CD4-positive, alpha-beta T cell treated with Interleukin-1 beta for 1 hour (primary cell): ENCODE measurements around the gene TNIP1.

Experiments
- DNase-seq, 2 donors: peaks; one replicate each; pipeline ENCODE4 v3.0.0-alpha.2; 2020 to 2022

Gene TNIP1

GRCh38 chr5:151081431-151082281 lies 822 bp upstream of the TNIP1 start:
- no peak for DNase-seq

- peak in 1 of 2 donors; percentile 39 for DNase-seq
Measured at GRCh38 chr5:151079838-151080612, 809 bp downstream of the TNIP1 start.

GRCh38 chr5:151078490-151079262 lies 2.2 kb downstream of the TNIP1 start:
- DNase-seq: peak; percentile 61 to 69

DNA sequence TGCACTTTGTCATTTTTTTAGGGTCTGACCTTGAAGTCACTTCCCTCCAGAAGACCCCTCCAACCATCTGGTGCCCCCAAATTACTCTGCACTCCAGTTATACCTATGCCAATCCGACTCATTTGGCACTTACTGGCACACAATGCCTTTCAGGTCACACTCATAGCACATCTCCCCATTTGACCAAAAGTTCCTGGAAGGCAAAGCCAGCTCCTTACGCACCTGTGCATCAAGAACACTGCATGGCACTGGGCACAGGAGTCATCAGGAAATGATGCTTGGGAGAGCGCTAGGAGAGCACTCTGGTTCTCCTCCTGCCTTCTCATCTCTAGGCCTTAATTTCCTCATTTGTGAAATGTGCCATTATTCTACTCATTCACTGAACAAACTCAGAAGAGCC lies 2.9 kb downstream of the TNIP1 start:
- no peak for DNase-seq

GRCh38 chr5:151077419-151077818 lies 3.4 kb downstream of the TNIP1 start:
- DNase-seq: no peak

DNA sequence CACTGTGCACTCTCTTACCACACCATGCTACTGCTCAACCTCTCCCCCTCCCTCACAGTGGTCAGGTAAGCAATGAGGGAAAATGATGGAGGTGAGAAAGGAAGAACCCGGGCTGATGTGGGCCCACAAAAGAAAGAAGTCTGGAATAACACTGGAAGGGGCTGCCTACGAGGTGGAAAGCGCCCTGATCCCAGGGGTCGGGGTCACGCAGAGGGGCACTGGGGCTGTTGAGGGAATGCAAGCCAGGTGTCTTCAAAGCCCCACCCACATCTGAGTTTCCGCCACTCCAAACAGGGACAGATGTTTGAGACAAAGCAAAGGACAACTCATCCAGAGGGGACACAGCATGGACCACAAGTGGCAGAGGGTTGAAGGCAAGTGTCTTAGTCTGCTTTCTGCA lies 4.2 kb downstream of the TNIP1 start:
- no peak for DNase-seq

DNA sequence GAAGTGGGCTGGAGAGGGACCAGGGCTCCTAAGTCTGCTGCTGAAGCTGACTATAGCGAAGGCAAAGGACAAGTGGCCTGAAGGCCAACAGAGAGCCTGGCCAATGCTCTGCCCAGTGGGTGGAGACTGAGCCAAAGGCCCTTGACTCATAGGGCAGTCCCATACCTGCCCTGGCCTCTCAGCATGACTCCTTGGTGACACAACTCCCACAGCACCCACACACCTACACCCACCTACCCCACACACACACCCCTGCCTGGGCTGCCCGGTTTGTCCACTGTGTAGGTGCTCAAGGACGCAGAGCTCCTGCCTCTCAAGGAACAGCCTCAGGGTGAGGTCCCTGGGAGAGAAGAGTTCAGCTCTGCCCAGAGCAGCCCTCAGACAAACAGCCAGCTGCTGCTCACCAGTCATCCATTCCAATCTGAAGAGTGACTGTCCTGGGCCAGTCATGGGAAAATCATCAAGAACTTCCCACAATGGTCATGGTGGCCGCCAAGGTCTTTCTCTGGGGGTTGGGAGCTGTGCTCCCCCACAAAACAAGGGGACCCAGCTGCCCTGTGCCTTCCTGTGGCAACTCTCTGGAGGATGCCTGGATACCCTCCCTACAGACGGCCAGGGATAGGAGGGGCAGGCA lies 5.0 kb downstream of the TNIP1 start:
- DNase-seq: no peak

- DNase-seq: no peak
Measured at GRCh38 chr5:151074557-151074956, 6.3 kb downstream of the TNIP1 start.

GRCh38 chr5:151073280-151073679 lies 7.6 kb downstream of the TNIP1 start:
- DNase-seq: no peak

GRCh38 chr5:151072630-151073025 lies 8.2 kb downstream of the TNIP1 start:
- DNase-seq: no peak

- no peak for DNase-seq
Measured at GRCh38 chr5:151071848-151072629, 8.8 kb downstream of the TNIP1 start.

DNA sequence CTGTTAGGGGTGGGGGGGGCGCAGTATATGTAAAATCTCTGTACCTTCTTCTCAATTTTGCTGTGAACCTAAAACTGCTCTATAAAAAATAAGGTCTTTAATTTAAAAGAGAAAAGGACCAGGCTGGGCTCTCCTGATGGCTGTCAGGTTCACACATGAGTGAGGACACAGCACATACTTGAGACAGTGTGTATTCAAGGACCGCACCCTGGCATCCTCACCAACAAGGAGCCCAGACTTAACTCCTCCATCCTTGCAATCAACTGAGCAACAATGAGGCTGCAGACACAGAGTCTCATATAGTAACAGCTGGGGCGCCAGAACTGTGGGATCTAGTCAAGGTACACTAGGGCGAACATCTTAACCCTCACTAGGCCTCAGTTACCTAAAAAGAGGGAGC lies 9.8 kb downstream of the TNIP1 start:
- no peak for DNase-seq

- DNase-seq: no peak
Measured at GRCh38 chr5:151070449-151070848, 10.4 kb downstream of the TNIP1 start.

DNA sequence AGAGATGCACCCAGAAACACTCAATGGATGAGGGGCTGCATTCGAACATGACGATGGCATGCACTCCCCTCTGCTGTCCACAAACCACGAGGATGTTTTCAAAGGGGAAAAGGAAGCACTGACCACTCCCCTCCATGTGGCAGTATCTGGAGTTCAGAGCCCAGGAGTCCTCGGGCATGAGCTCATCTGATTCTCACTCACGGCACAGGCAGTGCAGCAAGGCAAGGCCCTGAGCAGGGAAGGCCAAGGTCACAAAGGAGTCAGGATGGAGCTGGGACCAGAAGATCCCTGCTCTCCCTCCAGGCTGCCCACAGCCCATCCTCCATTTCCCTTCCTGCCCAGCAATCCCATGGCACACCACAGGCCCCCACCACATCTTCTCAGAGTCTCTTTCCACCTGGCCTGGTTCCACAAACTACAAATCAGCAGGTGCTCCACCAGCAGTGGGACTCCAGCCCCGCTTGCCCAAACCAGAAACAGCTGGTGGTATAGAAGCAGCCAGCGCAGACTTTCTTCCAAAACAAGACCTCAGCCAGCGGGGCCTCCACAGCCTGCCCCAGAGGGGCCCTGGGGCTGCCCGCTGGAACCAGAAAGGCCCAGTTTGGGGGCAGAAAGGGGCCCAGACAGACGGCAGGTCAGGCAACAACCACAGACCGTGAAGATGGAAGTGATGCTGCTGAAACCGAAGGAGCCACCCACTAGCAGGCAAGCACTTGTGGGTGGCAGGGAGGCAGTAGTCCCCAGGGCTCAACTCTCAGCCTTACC lies 12.2 kb downstream of the TNIP1 start:
- DNase-seq: no peak

GRCh38 chr5:151067632-151068432 lies 13.0 kb downstream of the TNIP1 start:
- no peak for DNase-seq

DNA sequence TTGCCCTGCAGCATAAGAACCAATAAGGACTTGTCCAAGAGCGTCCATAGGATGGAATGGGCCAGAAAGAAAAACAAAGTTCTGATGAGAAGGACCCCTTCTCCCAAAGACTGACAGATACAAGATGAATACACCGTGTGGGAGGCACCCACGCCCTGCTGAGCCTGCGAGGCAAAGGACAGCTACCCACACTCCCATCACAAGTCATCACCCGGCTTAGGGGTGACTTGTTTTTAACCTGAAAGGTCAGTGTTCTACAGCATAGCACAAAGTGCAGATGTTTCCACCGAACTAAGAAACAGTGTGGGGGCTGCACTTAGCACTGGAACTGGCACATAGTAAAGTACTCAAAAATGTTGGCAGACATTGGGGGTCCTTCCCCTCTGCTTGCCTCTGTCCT lies 13.9 kb downstream of the TNIP1 start:
- no peak for DNase-seq

GRCh38 chr5:151065609-151066008 lies 15.2 kb downstream of the TNIP1 start:
- no peak for DNase-seq

GRCh38 chr5:151064916-151065499 lies 15.8 kb downstream of the TNIP1 start:
- DNase-seq: no peak

DNA sequence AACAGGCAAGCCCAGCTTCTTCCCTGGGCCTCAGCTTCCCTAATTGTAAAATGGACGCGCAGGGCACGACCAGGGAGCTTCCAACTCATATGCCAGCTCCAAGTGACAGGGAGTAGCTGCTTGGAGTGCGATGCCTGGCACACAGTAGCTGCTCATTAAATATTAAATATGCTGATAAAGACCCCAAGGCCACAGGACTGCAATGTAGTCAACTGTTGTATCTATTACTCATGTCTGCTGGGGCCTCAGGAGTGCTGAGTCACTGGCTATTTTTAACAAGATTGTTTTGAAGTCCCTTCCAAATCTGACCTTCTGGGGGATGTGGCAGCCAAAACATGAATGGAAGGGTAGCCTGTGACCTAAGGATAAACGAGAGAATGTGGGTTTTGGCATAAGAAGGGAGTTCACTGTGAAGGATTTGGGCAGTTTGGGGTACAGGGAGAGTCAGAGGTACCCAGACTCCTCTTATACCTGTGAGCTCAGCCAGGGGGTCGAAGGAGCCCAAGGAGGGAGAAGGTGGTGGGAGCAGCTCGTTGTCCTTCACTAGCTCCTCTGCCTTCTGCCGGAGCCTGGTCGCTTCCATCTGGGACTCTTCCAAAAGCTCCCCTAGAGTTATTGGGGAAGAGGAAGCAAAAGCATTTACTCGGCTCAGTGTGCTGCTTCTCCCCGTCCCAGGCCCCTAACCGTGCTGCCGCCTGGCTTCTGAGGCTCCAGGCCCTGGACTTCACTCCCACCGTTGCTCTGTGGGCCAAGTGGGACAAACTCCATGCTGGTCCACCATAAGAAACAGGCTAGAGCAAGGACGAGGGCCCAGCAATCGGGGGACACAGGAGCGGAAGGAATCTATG lies 17.5 kb downstream of the TNIP1 start:
- DNase-seq: no peak
